B cell (primary cell): Measurements from ENCODE around the gene RAP1GAP. TPM values are rescaled to one million over a fixed set of nuclear protein-coding genes. Genes with fewer than 3 reads are reported as not detected.

Experiments
- ATAC-seq: fragments of 200-7000 bp; cut with Tn5 transposase; one replicate; pipeline ENCODE4 v1.10.0; 2021; ENCODE audit warnings: low read depth, mild to moderate bottlenecking, moderate number of reproducible peaks, moderate library complexity
- CTCF ChIA-PET: fragments of 350-600 bp; sonication (Branson Sonifier 250); formaldehyde crosslinking; loops from one replicate; lab custom pipeline; 2021; ENCODE audit warnings: antibody characterized with exemption, inconsistent platforms; lab: Charles Lee
- POLR2A ChIA-PET: fragments of 350-600 bp; sonication (Branson Sonifier 250); formaldehyde crosslinking; loops from one replicate; lab custom pipeline; 2021; ENCODE audit warnings: antibody characterized with exemption; lab: Charles Lee
- DNase-seq: peaks from one replicate; pipeline ENCODE4 v3.0.0; 2013
- H2AFZ ChIP-seq: 2 replicates; pipeline ENCODE4 v1.6.1; 2012; ENCODE audit warnings: mild to moderate bottlenecking, low read depth, low read length; ENCODE audit not compliant: insufficient read depth, poor library complexity, severe bottlenecking
- H3K27ac ChIP-seq, 2 donors: 1 replicate in 1 of 2; 2 replicates in 1 of 2; pipeline ENCODE4 v1.5.1; 2012 to 2013; ENCODE audit warnings: low read length in 2 of 2, mild to moderate bottlenecking in 2 of 2, moderate library complexity in 1 of 2
- H3K27me3 ChIP-seq, 4 experiments: fragments of 200-600 bp in 1 of 4; sonication (generic) in 1 of 4; replicated peaks in 1 of 4; 1 replicate in 2 of 4; 2 replicates in 2 of 4; pipeline versions ENCODE4 v1.6.1 to v1.7.0; 2013 to 2016; ENCODE audit warnings: low read length in 3 of 4, mild to moderate bottlenecking in 2 of 4, mixed read lengths in 1 of 4, moderate library complexity in 1 of 4; ENCODE audit not compliant: insufficient read depth in 4 of 4, control insufficient read depth in 3 of 4; ENCODE audit errors: control extremely low read depth in 1 of 4
- H3K36me3 ChIP-seq, 2 experiments: replicated peaks in 1 of 2; 1 replicate in 1 of 2; 2 replicates in 1 of 2; pipeline versions ENCODE4 v1.6.1 to v1.7.1; 2013; ENCODE audit warnings: low read length in 1 of 2; ENCODE audit not compliant: insufficient read depth in 2 of 2, control insufficient read depth in 1 of 2; ENCODE audit errors: control extremely low read depth in 1 of 2, extremely low read depth in 1 of 2
- H3K4me1 ChIP-seq, 2 donors: fragments of 200-600 bp in 1 of 2; sonication (generic) in 1 of 2; 1 replicate in 1 of 2; 2 replicates in 1 of 2; pipeline versions ENCODE4 v1.5.1 to v1.6.1; 2013 to 2017; ENCODE audit warnings: low read length in 2 of 2; ENCODE audit not compliant: control insufficient read depth in 2 of 2, insufficient read depth in 2 of 2
- H3K4me2 ChIP-seq: replicated peaks from 2 replicates; pipeline ENCODE3; 2012; ENCODE audit warnings: mild to moderate bottlenecking, low read depth, low read length; ENCODE audit not compliant: poor library complexity, severe bottlenecking
- H3K4me3 ChIP-seq, 5 experiments: fragments of 200-600 bp in 1 of 5; sonication (generic) in 1 of 5; 1 replicate in 3 of 5; 2 replicates in 2 of 5; pipeline versions ENCODE4 v1.5.1 to v1.7.0; 2011 to 2016; ENCODE audit warnings: low read length in 4 of 5, mild to moderate bottlenecking in 4 of 5, low read depth in 2 of 5, control low read depth in 1 of 5, moderate library complexity in 1 of 5; ENCODE audit not compliant: insufficient read depth in 1 of 5; ENCODE audit errors: control extremely low read depth in 1 of 5, extremely low read depth in 1 of 5
- H3K79me2 ChIP-seq: fragments of 200-600 bp; sonication (generic); one replicate; pipeline ENCODE4 v1.6.0; 2016; ENCODE audit warnings: low read length; ENCODE audit not compliant: control insufficient read depth, insufficient read depth
- H3K9ac ChIP-seq: fragments of 200-600 bp; sonication (generic); 2 replicates; pipeline ENCODE4 v1.6.1; 2017; ENCODE audit warnings: mild to moderate bottlenecking, low read length, moderate library complexity
- H3K9me3 ChIP-seq, 3 donors: one replicate each; pipeline versions ENCODE4 v1.6.1 to v1.7.1; 2013; ENCODE audit warnings: low read length in 2 of 3; ENCODE audit not compliant: control insufficient read depth in 2 of 3, insufficient read depth in 1 of 3; ENCODE audit errors: control extremely low read depth in 1 of 3
- H4K20me1 ChIP-seq: 2 replicates; pipeline ENCODE4 v1.6.0; 2012; ENCODE audit warnings: mild to moderate bottlenecking, low read length; ENCODE audit not compliant: insufficient read depth, control insufficient read depth, poor library complexity, severe bottlenecking
- H3K27ac Mint-ChIP-seq: one replicate; pipeline ENCODE4 v1.8.0; 2021; ENCODE audit warnings: mixed read lengths
- H3K27me3 Mint-ChIP-seq: one replicate; pipeline ENCODE4 v1.8.0; 2021; ENCODE audit warnings: mixed read lengths
- H3K4me1 Mint-ChIP-seq: one replicate; pipeline ENCODE4 v1.8.0; 2021; ENCODE audit warnings: mixed read lengths
- H3K4me3 Mint-ChIP-seq: one replicate; pipeline ENCODE4 v1.8.0; 2021; ENCODE audit warnings: mixed read lengths
- H3K9me3 Mint-ChIP-seq: one replicate; pipeline ENCODE4 v1.8.0; 2022; ENCODE audit warnings: mixed read lengths; ENCODE audit not compliant: insufficient read depth
- EZH2 ChIP-seq: IDR thresholded peaks from 2 replicates; pipeline ENCODE4 v1.6.1; 2012; ENCODE audit warnings: borderline replicate concordance, low read depth, mild to moderate bottlenecking, moderate library complexity, low read length; ENCODE audit not compliant: insufficient read depth, poor library complexity, severe bottlenecking
- WGBS: methylation state at CpG from one replicate; pipeline ENCODE4 v1.1.5; 2013; ENCODE audit warnings: missing lambda C conversion rate; ENCODE audit not compliant: insufficient coverage; 5-methylcytosine and 5-hydroxymethylcytosine counted together
- intact Hi-C: fragments of 100-400 bp; cut with micrococcal nuclease; formaldehyde crosslinking; loops from one replicate; pipeline ENCODE4 v1.10.0; 2022
- polyA plus RNA-seq: library from polyadenylated mRNA; depleted of rRNA; stranded (reverse); fragments of >200 nt; gene quantifications from 2 replicates; pipeline ENCODE4 v1.2.3, GENCODE V29; 2012
- total RNA-seq, 2 donors: library from RNA; stranded (reverse); fragments of 120-200 nt in 1 of 2; gene quantifications; 1 replicate in 1 of 2; 2 replicates in 1 of 2; pipeline versions ENCODE4 v1.2.3 to v1.2.4, GENCODE V29; 2013 to 2022
- TF ChIP-seq, protein P1 (sequence below): fragments of 200-600 bp; IDR thresholded peaks from one replicate; pipeline ENCODE4 v1.8.0; 2022; ENCODE audit warnings: antibody characterized with exemption, mild to moderate bottlenecking

RAP1GAP gene
- total and polyA plus RNA-seq, 2 donors (not counting 1 experiment from before 2014, with no cell fraction given): 0.07 to 0.09 TPM

DNA sequence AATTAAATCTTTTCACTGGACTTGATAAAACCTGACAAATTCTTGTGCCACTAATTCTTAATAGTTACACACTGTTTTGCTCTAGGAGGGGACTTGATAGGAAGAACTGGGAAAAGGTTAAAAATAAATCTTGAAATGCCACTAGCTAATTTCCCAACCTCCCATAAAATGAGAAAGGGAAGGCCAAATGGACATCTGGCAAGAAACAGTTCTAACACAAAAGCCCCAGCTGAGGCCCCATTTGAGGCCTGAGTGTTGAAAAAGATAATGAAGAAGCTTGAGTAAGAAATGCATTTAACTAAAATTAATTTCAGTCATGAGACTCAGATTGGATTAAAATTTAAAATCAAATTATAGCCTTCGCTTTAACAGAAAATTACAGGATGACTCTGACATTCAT, 11.2 kb upstream of the RAP1GAP start:
- DNase-seq (no peak), ATAC-seq (no peak)
- Mint-ChIP-seq H3K27me3 (no peaks in the 10 kb centered on the region), H3K4me1 (peaks cover 8% of the 10 kb centered on the region), H3K27ac (no peak overlapping the region), H3K9me3 (no peaks in the 10 kb centered on the region), H3K4me3 (no peak overlapping the region)
- Histone ChIP-seq H3K9me3 (no peaks in the 10 kb centered on the region), H3K4me1 (no peaks in the 10 kb centered on the region), H3K4me2 (no peak overlapping the region), H3K79me2 (no peaks in the 10 kb centered on the region), H3K4me3 (no peak overlapping the region), H4K20me1 (no peaks in the 10 kb centered on the region), H3K9ac (no peak overlapping the region), H3K27me3 (no peaks in the 10 kb centered on the region), H3K36me3 (peaks cover 8 to 47% of the 10 kb centered on the region in 2 experiments), H2AFZ (no peak overlapping the region), H3K27ac (no peak overlapping the region)
- no CpG with 5 or more reads among the region's 1 CpG for WGBS
- ChIA-PET CTCF (interaction anchor here (1.0 kb wide), 1 partner anchor 9 kb away, joined by 3 read pairs; no protein-coding TSS in a partner anchor), POLR2A (no interaction called here)
- TF ChIP-seq EZH2: no peak
- TF ChIP-seq, protein P1, sequence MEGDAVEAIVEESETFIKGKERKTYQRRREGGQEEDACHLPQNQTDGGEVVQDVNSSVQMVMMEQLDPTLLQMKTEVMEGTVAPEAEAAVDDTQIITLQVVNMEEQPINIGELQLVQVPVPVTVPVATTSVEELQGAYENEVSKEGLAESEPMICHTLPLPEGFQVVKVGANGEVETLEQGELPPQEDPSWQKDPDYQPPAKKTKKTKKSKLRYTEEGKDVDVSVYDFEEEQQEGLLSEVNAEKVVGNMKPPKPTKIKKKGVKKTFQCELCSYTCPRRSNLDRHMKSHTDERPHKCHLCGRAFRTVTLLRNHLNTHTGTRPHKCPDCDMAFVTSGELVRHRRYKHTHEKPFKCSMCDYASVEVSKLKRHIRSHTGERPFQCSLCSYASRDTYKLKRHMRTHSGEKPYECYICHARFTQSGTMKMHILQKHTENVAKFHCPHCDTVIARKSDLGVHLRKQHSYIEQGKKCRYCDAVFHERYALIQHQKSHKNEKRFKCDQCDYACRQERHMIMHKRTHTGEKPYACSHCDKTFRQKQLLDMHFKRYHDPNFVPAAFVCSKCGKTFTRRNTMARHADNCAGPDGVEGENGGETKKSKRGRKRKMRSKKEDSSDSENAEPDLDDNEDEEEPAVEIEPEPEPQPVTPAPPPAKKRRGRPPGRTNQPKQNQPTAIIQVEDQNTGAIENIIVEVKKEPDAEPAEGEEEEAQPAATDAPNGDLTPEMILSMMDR: no peak
- intact Hi-C loops: no loop called here

DNA sequence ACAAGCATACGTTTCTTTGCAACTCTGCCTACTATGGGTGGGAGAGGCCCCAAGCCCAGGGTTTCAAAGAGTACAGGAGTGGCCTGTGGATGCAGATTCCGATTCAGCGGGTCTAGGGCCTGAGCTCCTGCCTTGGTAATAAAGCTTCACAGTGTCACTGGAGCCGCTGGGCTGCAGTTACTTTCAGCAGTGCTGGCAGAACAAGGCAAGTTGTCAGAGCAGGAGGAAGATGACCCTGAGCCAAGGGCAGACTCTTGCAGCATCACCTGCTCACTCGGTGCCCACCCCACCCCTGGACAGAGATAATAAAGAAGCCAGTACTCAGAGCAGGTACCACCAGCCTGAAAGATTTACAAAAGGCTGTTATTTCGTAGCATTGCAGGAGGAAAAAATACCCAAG, 8.0 kb upstream of the RAP1GAP start:
- DNase-seq (no peak), ATAC-seq (no peak)
- TF ChIP-seq, protein P1: no peak
- no peak for TF ChIP-seq EZH2
- H3K9ac ChIP-seq: no peak overlapping the region
- POLR2A ChIA-PET: no interaction called here
- no peaks in the 10 kb centered on the region for H3K27me3 ChIP-seq
- Mint-ChIP-seq H3K4me3 (no peak overlapping the region), H3K27me3 (no peaks in the 10 kb centered on the region), H3K27ac (no peak overlapping the region), H3K4me1 (peaks cover 12% of the 10 kb centered on the region), H3K9me3 (no peaks in the 10 kb centered on the region)
- H3K4me1 ChIP-seq: no peaks in the 10 kb centered on the region
- H3K36me3 ChIP-seq: peaks cover 6 to 25% of the 10 kb centered on the region in 2 experiments
- no peaks in the 10 kb centered on the region for H3K9me3 ChIP-seq
- no peaks in the 10 kb centered on the region for H3K79me2 ChIP-seq
- WGBS: 96% methylated on average over 3 of the region's 6 CpGs
- intact Hi-C loops: no loop called here
- no peak overlapping the region for H3K4me3 ChIP-seq
- no peak overlapping the region for H3K4me2 ChIP-seq
- no peak overlapping the region for H3K27ac ChIP-seq
- H2AFZ ChIP-seq: no peak overlapping the region
- H4K20me1 ChIP-seq: no peaks in the 10 kb centered on the region
- CTCF ChIA-PET: no interaction called here
